ENCODE data around the gene ADGRV1.
"Not testable (repeated sequence)": the region's sequence is repeated elsewhere in the genome, so short reads cannot be mapped to it uniquely, and the experiment has no call there.

Gene ADGRV1

GRCh38 chr5:90786756-90787155 lies 228.2 kb downstream of the ADGRV1 start:
- H3K36me3 Mint-ChIP-seq (ENCODE audit: low read depth): no peaks in the 10 kb centered on the region
- no peaks in the 10 kb centered on the region for H3K4me1 Mint-ChIP-seq (ENCODE audit: low read depth)

GRCh38 chr5:90792725-90793124 lies 234.1 kb downstream of the ADGRV1 start:
- Mint-ChIP-seq H3K9me3 (peaks cover 21% of the 10 kb centered on the region), H3K27ac (no peak overlapping the region), H3K36me3 (ENCODE audit: low read depth) (no peaks in the 10 kb centered on the region), H3K4me1 (ENCODE audit: low read depth) (no peaks in the 10 kb centered on the region), H3K27me3 (no peaks in the 10 kb centered on the region), H3K4me3 (no peak overlapping the region)
- intact Hi-C loops (cut with micrococcal nuclease): no loop called here

More at GRCh38 chr5:90786756-90787155, 228.2 kb downstream of the ADGRV1 start:
- no peaks in the 10 kb centered on the region for H3K9me3 Mint-ChIP-seq
- H3K27ac Mint-ChIP-seq: no peak overlapping the region
- no peaks in the 10 kb centered on the region for H3K27me3 Mint-ChIP-seq
- H3K4me3 Mint-ChIP-seq: no peak overlapping the region
- intact Hi-C loops (cut with micrococcal nuclease): no loop called here

- H3K36me3 Mint-ChIP-seq (ENCODE audit: low read depth): no peaks in the 10 kb centered on the region
- H3K4me3 Mint-ChIP-seq: no peak overlapping the region
- H3K27me3 Mint-ChIP-seq: no peaks in the 10 kb centered on the region
- H3K4me1 Mint-ChIP-seq (ENCODE audit: low read depth): no peaks in the 10 kb centered on the region
- intact Hi-C loops (cut with micrococcal nuclease): no loop called here
- H3K27ac Mint-ChIP-seq: no peak overlapping the region
- H3K9me3 Mint-ChIP-seq: peaks cover 25% of the 10 kb centered on the region
Observed at GRCh38 chr5:90793183-90793582, 234.6 kb downstream of the ADGRV1 start.

GRCh38 chr5:90796919-90797318 lies 238.3 kb downstream of the ADGRV1 start:
- H3K4me1 Mint-ChIP-seq (ENCODE audit: low read depth); intact Hi-C loops (cut with micrococcal nuclease); H3K36me3 Mint-ChIP-seq (ENCODE audit: low read depth); H3K4me3 Mint-ChIP-seq; H3K27ac Mint-ChIP-seq; H3K27me3 Mint-ChIP-seq: not testable (repeated sequence)
- H3K9me3 Mint-ChIP-seq: peaks cover 36% of the 10 kb centered on the region

- not testable (repeated sequence) for H3K27ac Mint-ChIP-seq; H3K27me3 Mint-ChIP-seq; H3K4me3 Mint-ChIP-seq; H3K36me3 Mint-ChIP-seq (ENCODE audit: low read depth); H3K4me1 Mint-ChIP-seq (ENCODE audit: low read depth)
- intact Hi-C loops (cut with micrococcal nuclease): loop anchor here (5.0 kb wide), 1 partner anchor 617 kb away; no protein-coding TSS in a partner anchor
- H3K9me3 Mint-ChIP-seq: peaks cover 36% of the 10 kb centered on the region
Observed at GRCh38 chr5:90800082-90800481, 241.5 kb downstream of the ADGRV1 start.

- peaks cover 36% of the 10 kb centered on the region for H3K9me3 Mint-ChIP-seq
- not testable (repeated sequence) for H3K27me3 Mint-ChIP-seq; H3K27ac Mint-ChIP-seq; H3K4me3 Mint-ChIP-seq; H3K36me3 Mint-ChIP-seq (ENCODE audit: low read depth); H3K4me1 Mint-ChIP-seq (ENCODE audit: low read depth)
- intact Hi-C loops (cut with micrococcal nuclease): loop anchor here (5.0 kb wide), 1 partner anchor 617 kb away; no protein-coding TSS in a partner anchor
Observed at GRCh38 chr5:90800515-90800914, 241.9 kb downstream of the ADGRV1 start.

GRCh38 chr5:90802474-90803317 lies 244.1 kb downstream of the ADGRV1 start:
- Mint-ChIP-seq H3K9me3 (peaks cover 16% of the 10 kb centered on the region), H3K4me1 (ENCODE audit: low read depth) (no peaks in the 10 kb centered on the region), H3K27ac (no peak overlapping the region), H3K36me3 (ENCODE audit: low read depth) (no peaks in the 10 kb centered on the region), H3K4me3 (no peak overlapping the region), H3K27me3 (no peaks in the 10 kb centered on the region)
- intact Hi-C loops (cut with micrococcal nuclease): loop anchor here (5.0 kb wide), 1 partner anchor 615 kb away; no protein-coding TSS in a partner anchor

- Mint-ChIP-seq H3K36me3 (ENCODE audit: low read depth) (no peaks in the 10 kb centered on the region), H3K4me1 (ENCODE audit: low read depth) (no peaks in the 10 kb centered on the region), H3K4me3 (no peak overlapping the region), H3K9me3 (peaks cover 9% of the 10 kb centered on the region), H3K27me3 (no peaks in the 10 kb centered on the region), H3K27ac (no peak overlapping the region)
- intact Hi-C loops (cut with micrococcal nuclease): loop anchor here (5.0 kb wide), 1 partner anchor 614 kb away; no protein-coding TSS in a partner anchor
Observed at GRCh38 chr5:90803381-90803780, 244.8 kb downstream of the ADGRV1 start.

GRCh38 chr5:90803876-90804275 lies 245.3 kb downstream of the ADGRV1 start:
- Mint-ChIP-seq H3K27me3 (no peaks in the 10 kb centered on the region), H3K4me1 (ENCODE audit: low read depth) (no peaks in the 10 kb centered on the region), H3K9me3 (peaks cover 4% of the 10 kb centered on the region), H3K4me3 (no peak overlapping the region), H3K36me3 (ENCODE audit: low read depth) (no peaks in the 10 kb centered on the region), H3K27ac (no peak overlapping the region)
- intact Hi-C loops (cut with micrococcal nuclease): loop anchor here (5.0 kb wide), 1 partner anchor 613 kb away; no protein-coding TSS in a partner anchor

- Mint-ChIP-seq H3K36me3 (ENCODE audit: low read depth) (no peaks in the 10 kb centered on the region), H3K4me3 (no peak overlapping the region), H3K27ac (no peak overlapping the region), H3K4me1 (ENCODE audit: low read depth) (no peaks in the 10 kb centered on the region), H3K27me3 (peaks cover 2% of the 10 kb centered on the region), H3K9me3 (no peaks in the 10 kb centered on the region)
- intact Hi-C loops (cut with micrococcal nuclease): no loop called here
Observed at GRCh38 chr5:90807496-90807895, 248.9 kb downstream of the ADGRV1 start.

- Mint-ChIP-seq H3K27ac (no peak overlapping the region), H3K4me1 (ENCODE audit: low read depth) (no peaks in the 10 kb centered on the region), H3K9me3 (no peaks in the 10 kb centered on the region), H3K4me3 (no peak overlapping the region), H3K36me3 (ENCODE audit: low read depth) (no peaks in the 10 kb centered on the region), H3K27me3 (peaks cover 2% of the 10 kb centered on the region)
- intact Hi-C loops (cut with micrococcal nuclease): no loop called here
Observed at GRCh38 chr5:90809311-90810056, 250.9 kb downstream of the ADGRV1 start.

GRCh38 chr5:90810211-90810610 lies 251.6 kb downstream of the ADGRV1 start:
- no peaks in the 10 kb centered on the region for H3K9me3 Mint-ChIP-seq
- intact Hi-C loops (cut with micrococcal nuclease): no loop called here
- H3K36me3 Mint-ChIP-seq (ENCODE audit: low read depth): no peaks in the 10 kb centered on the region
- H3K4me3 Mint-ChIP-seq: no peak overlapping the region
- H3K27me3 Mint-ChIP-seq: peaks cover 2% of the 10 kb centered on the region
- H3K4me1 Mint-ChIP-seq (ENCODE audit: low read depth): no peaks in the 10 kb centered on the region
- no peak overlapping the region for H3K27ac Mint-ChIP-seq

GRCh38 chr5:90813392-90813791 lies 254.8 kb downstream of the ADGRV1 start:
- Mint-ChIP-seq H3K36me3 (ENCODE audit: low read depth) (no peaks in the 10 kb centered on the region), H3K27ac (no peak overlapping the region), H3K4me1 (ENCODE audit: low read depth) (no peaks in the 10 kb centered on the region), H3K27me3 (peaks cover 2% of the 10 kb centered on the region), H3K4me3 (no peak overlapping the region), H3K9me3 (no peaks in the 10 kb centered on the region)
- intact Hi-C loops (cut with micrococcal nuclease): no loop called here

GRCh38 chr5:90822062-90822461 lies 263.5 kb downstream of the ADGRV1 start:
- not testable (repeated sequence) for H3K36me3 Mint-ChIP-seq (ENCODE audit: low read depth)

More at GRCh38 chr5:90822062-90822461, 263.5 kb downstream of the ADGRV1 start:
- H3K4me1 Mint-ChIP-seq (ENCODE audit: low read depth); H3K9me3 Mint-ChIP-seq; intact Hi-C loops (cut with micrococcal nuclease); H3K4me3 Mint-ChIP-seq; H3K27me3 Mint-ChIP-seq; H3K27ac Mint-ChIP-seq: not testable (repeated sequence)

All from dendritic cell treated with granulocyte-macrophage colony-stimulating factor and Interleukin-4, amounts not matched to agents 40 ng/mL and 50 ng/mL, for 4 days (primary cell).